Lung (tissue), 12 donors: ENCODE data around the gene JMJD1C. TPM values are rescaled to one million over a fixed set of nuclear protein-coding genes. Genes with fewer than 3 reads are reported as not detected.

Experiments used
- ATAC-seq: fragments of 200-7000 bp; cut with Tn5 transposase; one replicate; pipeline ENCODE4 v1.9.1; 2020; ENCODE audit warnings: moderate number of reproducible peaks; ENCODE audit not compliant: insufficient read depth, low FRiP score
- DNase-seq, 3 donors: peaks; one replicate each; pipeline ENCODE4 v3.0.0-alpha.2; 2013 to 2017
- H3K27ac ChIP-seq, 2 donors: one replicate each; pipeline ENCODE4 v1.5.1; 2013; ENCODE audit warnings: mild to moderate bottlenecking in 2 of 2, moderate library complexity in 2 of 2, control low read depth in 1 of 2, inconsistent platforms in 1 of 2, low read depth in 1 of 2, low read length in 1 of 2
- H3K27me3 ChIP-seq, 3 donors: one replicate each; pipeline ENCODE4 v1.5.1; 2013; ENCODE audit warnings: low read length in 2 of 3; ENCODE audit not compliant: control insufficient read depth in 3 of 3, insufficient read depth in 3 of 3
- H3K36me3 ChIP-seq, 4 donors: one replicate each; pipeline ENCODE4 v1.5.1; 2013; ENCODE audit warnings: low read length in 4 of 4, mild to moderate bottlenecking in 1 of 4, moderate library complexity in 1 of 4; ENCODE audit not compliant: control insufficient read depth in 4 of 4, insufficient read depth in 4 of 4
- H3K4me1 ChIP-seq, 5 donors: one replicate each; pipeline ENCODE4 v1.5.1; 2013; ENCODE audit warnings: low read length in 5 of 5, mild to moderate bottlenecking in 2 of 5, moderate library complexity in 1 of 5; ENCODE audit not compliant: control insufficient read depth in 5 of 5, insufficient read depth in 5 of 5
- H3K4me3 ChIP-seq: one replicate; pipeline ENCODE4 v1.5.1; 2013; ENCODE audit warnings: mild to moderate bottlenecking, control low read depth, moderate library complexity
- H3K9ac ChIP-seq, 2 donors: one replicate each; pipeline ENCODE4 v1.5.1; 2013; ENCODE audit warnings: low read length in 2 of 2, control low read depth in 1 of 2; ENCODE audit not compliant: insufficient read depth in 1 of 2
- H3K9me3 ChIP-seq, 4 donors: one replicate each; pipeline ENCODE4 v1.5.1; 2013; ENCODE audit warnings: low read length in 3 of 4, mild to moderate bottlenecking in 1 of 4, moderate library complexity in 1 of 4; ENCODE audit not compliant: control insufficient read depth in 4 of 4, insufficient read depth in 3 of 4
- WGBS, 2 donors: extraction: QIAGEN DNeasy Blood & Tissue Kit; methylation state at CpG; one replicate each; pipeline ENCODE4 v1.1.7; 2013; 5-methylcytosine and 5-hydroxymethylcytosine counted together
- polyA plus RNA-seq, 2 donors: library from polyadenylated mRNA; stranded (reverse); fragments of 200-250 nt; gene quantifications; one replicate each; pipeline ENCODE4 v1.2.1, GENCODE V29; 2013
- total RNA-seq, 2 donors: library from RNA; depleted of rRNA in 1 of 2; stranded (reverse); fragments of >200 nt in 1 of 2; gene quantifications; one replicate each; pipeline ENCODE4 v1.2.1, GENCODE V29; 2014 to 2021
- TF ChIP-seq, protein P1 (sequence below): IDR thresholded peaks from 2 replicates; pipeline ENCODE4 v1.5.1; 2012; ENCODE audit warnings: mild to moderate bottlenecking; ENCODE audit errors: control extremely low read depth, extremely low read depth
- donor health status: control.
- donor health status: control.
- donor health status: Bipolar disorder and iron deficiency.
- donor health status: healthy.
- donor health status: DM: yes; HTN: yes; CAD: no.

The JMJD1C gene
- total and polyA plus RNA-seq, 4 donors, result 30.5 to 233 (median 71.2) TPM

DNA sequence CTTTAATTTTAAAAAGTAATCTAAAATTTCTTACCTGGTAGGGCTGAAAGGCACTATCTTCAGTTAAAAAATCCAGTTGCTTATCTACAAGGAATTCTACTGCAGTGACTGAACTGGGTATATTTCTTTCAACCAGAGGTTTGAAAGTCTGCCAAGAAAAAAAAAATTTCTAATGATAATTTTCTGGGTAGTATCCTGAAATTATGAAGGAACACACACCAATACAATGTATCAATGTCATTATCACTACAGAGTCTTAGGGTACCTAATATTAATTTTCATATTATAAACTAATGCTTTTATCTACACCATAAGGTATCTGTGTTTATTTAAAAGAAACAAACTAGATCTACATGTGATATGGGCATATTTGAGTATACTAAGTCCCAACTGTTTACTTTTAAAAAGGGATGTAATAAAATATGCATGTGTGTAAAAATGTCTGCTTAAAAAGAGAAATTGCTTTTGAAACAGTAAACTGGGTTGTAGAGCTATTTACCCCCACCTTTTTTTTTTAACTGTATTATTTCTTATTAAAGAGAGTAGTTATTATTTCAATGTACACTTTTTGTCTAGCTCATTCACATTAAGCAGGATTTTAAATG, 201.1 kb downstream of the JMJD1C start:
- Histone ChIP-seq H3K9ac (no peak overlapping the region), H3K4me3 (no peak overlapping the region), H3K27me3 (no peaks in the 10 kb centered on the region), H3K9me3 (no peaks in the 10 kb centered on the region), H3K27ac (no peak overlapping the region), H3K4me1 (peaks cover 1 to 21% (median 6%) of the 10 kb centered on the region in 5 donors), H3K36me3 (peaks cover 0 to 3% (median under 1%) of the 10 kb centered on the region in 4 donors)
- ATAC-seq, result no peak
- TF ChIP-seq, protein P1, sequence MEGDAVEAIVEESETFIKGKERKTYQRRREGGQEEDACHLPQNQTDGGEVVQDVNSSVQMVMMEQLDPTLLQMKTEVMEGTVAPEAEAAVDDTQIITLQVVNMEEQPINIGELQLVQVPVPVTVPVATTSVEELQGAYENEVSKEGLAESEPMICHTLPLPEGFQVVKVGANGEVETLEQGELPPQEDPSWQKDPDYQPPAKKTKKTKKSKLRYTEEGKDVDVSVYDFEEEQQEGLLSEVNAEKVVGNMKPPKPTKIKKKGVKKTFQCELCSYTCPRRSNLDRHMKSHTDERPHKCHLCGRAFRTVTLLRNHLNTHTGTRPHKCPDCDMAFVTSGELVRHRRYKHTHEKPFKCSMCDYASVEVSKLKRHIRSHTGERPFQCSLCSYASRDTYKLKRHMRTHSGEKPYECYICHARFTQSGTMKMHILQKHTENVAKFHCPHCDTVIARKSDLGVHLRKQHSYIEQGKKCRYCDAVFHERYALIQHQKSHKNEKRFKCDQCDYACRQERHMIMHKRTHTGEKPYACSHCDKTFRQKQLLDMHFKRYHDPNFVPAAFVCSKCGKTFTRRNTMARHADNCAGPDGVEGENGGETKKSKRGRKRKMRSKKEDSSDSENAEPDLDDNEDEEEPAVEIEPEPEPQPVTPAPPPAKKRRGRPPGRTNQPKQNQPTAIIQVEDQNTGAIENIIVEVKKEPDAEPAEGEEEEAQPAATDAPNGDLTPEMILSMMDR, result no peak
- peak in 2 of 3 donors; percentile 38 to 47 for DNase-seq

DNA sequence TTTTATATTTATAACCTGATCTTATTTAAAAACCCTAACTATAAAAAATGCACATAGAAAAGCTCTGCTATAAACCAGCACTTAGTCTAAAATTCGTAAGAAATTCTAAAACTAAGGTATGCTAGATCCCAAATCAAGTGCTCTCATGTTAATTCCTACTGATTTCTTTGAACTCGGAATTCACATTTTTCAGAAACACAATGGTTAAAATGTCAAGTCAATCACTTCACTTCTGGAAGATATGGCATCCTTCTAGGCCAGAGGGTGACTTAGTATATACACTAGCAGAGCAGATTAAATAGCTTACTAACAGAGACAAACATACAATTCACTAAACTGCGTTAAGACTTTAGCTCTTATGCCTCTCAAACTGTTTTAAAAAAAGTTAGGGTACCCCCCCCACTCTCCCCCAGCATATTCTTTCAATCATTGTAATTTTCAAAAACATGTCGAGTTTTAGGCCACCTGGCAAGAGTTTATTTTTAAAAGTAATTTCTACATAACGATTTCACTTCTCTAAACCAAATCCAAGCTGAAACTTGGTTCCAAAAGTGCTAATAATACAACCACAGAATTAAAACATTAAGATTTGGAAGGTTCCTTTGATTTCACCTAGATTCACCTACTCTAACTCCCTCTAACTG, 203.2 kb downstream of the JMJD1C start:
- no peaks in the 10 kb centered on the region for H3K9me3 ChIP-seq
- DNase-seq, result no peak
- H3K27ac ChIP-seq, result peak overlapping the region in 1 of 2 donors; percentile 2
- H3K4me1 ChIP-seq, result peaks cover 1 to 36% (median 12%) of the 10 kb centered on the region in 5 donors
- WGBS, 2 donors, result 57 to 61% methylated on average over 5 of the region's 5 CpGs
- TF ChIP-seq, protein P1, result no peak
- H3K27me3 ChIP-seq, result no peaks in the 10 kb centered on the region
- no peak for ATAC-seq
- H3K9ac ChIP-seq, result peak overlapping the region in 1 of 2 donors; percentile 11
- peaks cover 0 to 3% (median under 1%) of the 10 kb centered on the region in 4 donors for H3K36me3 ChIP-seq
- no peak overlapping the region for H3K4me3 ChIP-seq

DNA sequence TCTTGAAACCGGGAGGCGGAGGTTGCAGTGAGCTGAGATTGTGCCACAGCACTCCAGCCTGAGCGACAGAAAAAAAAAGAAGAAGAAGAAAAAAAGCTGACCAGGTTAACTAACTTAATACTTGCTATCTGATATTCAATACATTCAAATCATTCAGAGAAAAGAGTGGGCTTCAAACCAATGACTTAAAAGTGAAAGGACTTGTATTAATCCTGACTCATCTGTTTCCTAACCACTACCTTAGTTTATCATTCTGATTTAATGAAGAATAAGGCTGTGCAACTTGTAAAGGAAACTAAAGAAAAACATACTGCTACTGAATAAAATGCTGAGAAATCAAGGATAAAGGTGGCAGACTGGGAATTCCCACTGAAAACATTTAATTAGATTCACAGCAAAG, 204.3 kb downstream of the JMJD1C start:
- H3K4me1 ChIP-seq, result peaks cover 4 to 47% (median 18%) of the 10 kb centered on the region in 5 donors
- 48 to 76% methylated on average over 3 of the region's 3 CpGs for WGBS, 2 donors
- H3K27me3 ChIP-seq, result no peaks in the 10 kb centered on the region
- H3K27ac ChIP-seq, result peak overlapping the region; percentile 27 to 40
- no peak for DNase-seq
- H3K9ac ChIP-seq, result no peak overlapping the region
- TF ChIP-seq, protein P1, result no peak
- no peaks in the 10 kb centered on the region for H3K9me3 ChIP-seq
- H3K4me3 ChIP-seq, result no peak overlapping the region
- no peak for ATAC-seq
- peaks cover 0 to 3% (median under 1%) of the 10 kb centered on the region in 4 donors for H3K36me3 ChIP-seq
